Esophagus squamous epithelium (tissue), 4 donors: ENCODE results near the gene ZC2HC1B.

Experiments
- POLR2A ChIP-seq, 4 donors: fragments of 450-650 bp; IDR thresholded peaks; one replicate each; pipeline ENCODE4 v1.6.1; 2017; ENCODE audit warnings: antibody characterized with exemption in 4 of 4, mild to moderate bottlenecking in 4 of 4, moderate library complexity in 3 of 4
- TF ChIP-seq, protein P1 (sequence below), 6 experiments: fragments of 450-650 bp in 4 of 6; fragments of 200-600 bp in 2 of 6; sonication (generic) in 2 of 6; IDR thresholded peaks; one replicate each; pipeline ENCODE4 v1.5.1; 2016 to 2019; ENCODE audit warnings: antibody characterized with exemption in 6 of 6, mild to moderate bottlenecking in 4 of 6, moderate library complexity in 4 of 6

- TF ChIP-seq POLR2A (IDR thresholded peaks at IDR 0.05): no peak
- TF ChIP-seq, protein P1, sequence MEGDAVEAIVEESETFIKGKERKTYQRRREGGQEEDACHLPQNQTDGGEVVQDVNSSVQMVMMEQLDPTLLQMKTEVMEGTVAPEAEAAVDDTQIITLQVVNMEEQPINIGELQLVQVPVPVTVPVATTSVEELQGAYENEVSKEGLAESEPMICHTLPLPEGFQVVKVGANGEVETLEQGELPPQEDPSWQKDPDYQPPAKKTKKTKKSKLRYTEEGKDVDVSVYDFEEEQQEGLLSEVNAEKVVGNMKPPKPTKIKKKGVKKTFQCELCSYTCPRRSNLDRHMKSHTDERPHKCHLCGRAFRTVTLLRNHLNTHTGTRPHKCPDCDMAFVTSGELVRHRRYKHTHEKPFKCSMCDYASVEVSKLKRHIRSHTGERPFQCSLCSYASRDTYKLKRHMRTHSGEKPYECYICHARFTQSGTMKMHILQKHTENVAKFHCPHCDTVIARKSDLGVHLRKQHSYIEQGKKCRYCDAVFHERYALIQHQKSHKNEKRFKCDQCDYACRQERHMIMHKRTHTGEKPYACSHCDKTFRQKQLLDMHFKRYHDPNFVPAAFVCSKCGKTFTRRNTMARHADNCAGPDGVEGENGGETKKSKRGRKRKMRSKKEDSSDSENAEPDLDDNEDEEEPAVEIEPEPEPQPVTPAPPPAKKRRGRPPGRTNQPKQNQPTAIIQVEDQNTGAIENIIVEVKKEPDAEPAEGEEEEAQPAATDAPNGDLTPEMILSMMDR (IDR thresholded peaks at IDR 0.05): no peak
Observed at GRCh38 chr6:143967706-143968376, 103.6 kb downstream of the ZC2HC1B start.
